ENCODE results near the gene HIPK2.

- TF ChIP-seq POLR2AphosphoS5 (IDR thresholded peaks at IDR 0.05; ENCODE audit: low read depth) (no peak), JUNB (IDR thresholded peaks at IDR 0.05; ENCODE audit: unreplicated experiment) (no peak), CREB1 (CRISPR knock-in tag; IDR thresholded peaks at IDR 0.05; ENCODE audit: low read depth) (no peak)
- TF ChIP-seq, protein P1, sequence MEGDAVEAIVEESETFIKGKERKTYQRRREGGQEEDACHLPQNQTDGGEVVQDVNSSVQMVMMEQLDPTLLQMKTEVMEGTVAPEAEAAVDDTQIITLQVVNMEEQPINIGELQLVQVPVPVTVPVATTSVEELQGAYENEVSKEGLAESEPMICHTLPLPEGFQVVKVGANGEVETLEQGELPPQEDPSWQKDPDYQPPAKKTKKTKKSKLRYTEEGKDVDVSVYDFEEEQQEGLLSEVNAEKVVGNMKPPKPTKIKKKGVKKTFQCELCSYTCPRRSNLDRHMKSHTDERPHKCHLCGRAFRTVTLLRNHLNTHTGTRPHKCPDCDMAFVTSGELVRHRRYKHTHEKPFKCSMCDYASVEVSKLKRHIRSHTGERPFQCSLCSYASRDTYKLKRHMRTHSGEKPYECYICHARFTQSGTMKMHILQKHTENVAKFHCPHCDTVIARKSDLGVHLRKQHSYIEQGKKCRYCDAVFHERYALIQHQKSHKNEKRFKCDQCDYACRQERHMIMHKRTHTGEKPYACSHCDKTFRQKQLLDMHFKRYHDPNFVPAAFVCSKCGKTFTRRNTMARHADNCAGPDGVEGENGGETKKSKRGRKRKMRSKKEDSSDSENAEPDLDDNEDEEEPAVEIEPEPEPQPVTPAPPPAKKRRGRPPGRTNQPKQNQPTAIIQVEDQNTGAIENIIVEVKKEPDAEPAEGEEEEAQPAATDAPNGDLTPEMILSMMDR (conservative IDR thresholded peaks at IDR 0.05; ENCODE audit: low read depth in 2 of 2), result no peak
Observed at GRCh38 chr7:139771001-139771956, 6.5 kb downstream of the HIPK2 start.

All from GM23338 (cell line).